Osteoblast (primary cell): ENCODE results near the gene SGCE. TPM values are rescaled to one million over a fixed set of nuclear protein-coding genes. Genes with fewer than 3 reads are reported as not detected.
A peak's percentile ranks its signal among the peaks of the same experiment; 100 is the strongest.

Source experiments
- DNase-seq: peaks from one replicate; pipeline ENCODE4 v3.0.0; 2011; ENCODE audit warnings: low spot score, mixed read lengths; ENCODE audit not compliant: insufficient read length; ENCODE audit errors: missing footprints
- H2AFZ ChIP-seq: 2 replicates; pipeline ENCODE4 v1.6.0; 2011; ENCODE audit warnings: mild to moderate bottlenecking, low read length
- H3K27ac ChIP-seq: 2 replicates; pipeline ENCODE4 v1.5.1; 2011; ENCODE audit warnings: mild to moderate bottlenecking, low read depth, low read length, moderate library complexity
- H3K27me3 ChIP-seq: 2 replicates; pipeline ENCODE4 v1.6.0; 2012; ENCODE audit warnings: mild to moderate bottlenecking, control low read depth, inconsistent platforms, low read length, moderate library complexity; ENCODE audit not compliant: insufficient read depth
- H3K36me3 ChIP-seq: 2 replicates; pipeline ENCODE4 v1.5.1; 2011; ENCODE audit warnings: mild to moderate bottlenecking, low read length, control low read depth, moderate library complexity; ENCODE audit not compliant: insufficient read depth
- H3K4me1 ChIP-seq: 2 replicates; pipeline ENCODE4 v1.5.1; 2011; ENCODE audit warnings: mild to moderate bottlenecking, low read length, control low read depth, moderate library complexity; ENCODE audit not compliant: insufficient read depth
- H3K4me2 ChIP-seq: 2 replicates; pipeline ENCODE4 v1.6.0; 2011; ENCODE audit warnings: mild to moderate bottlenecking, low read length; ENCODE audit not compliant: insufficient read depth
- H3K4me3 ChIP-seq: fragments of 200-600 bp; sonication (generic); 3 replicates; pipeline ENCODE4 v1.5.1; 2012; ENCODE audit warnings: mild to moderate bottlenecking, low read length, inconsistent platforms; ENCODE audit not compliant: insufficient read depth
- H3K79me2 ChIP-seq: 2 replicates; pipeline ENCODE4 v1.6.0; 2012; ENCODE audit warnings: mild to moderate bottlenecking, low read length, control low read depth, inconsistent platforms; ENCODE audit not compliant: insufficient read depth
- H3K9me3 ChIP-seq: 2 replicates; pipeline ENCODE4 v1.5.1; 2011; ENCODE audit warnings: low read depth, low read length, control low read depth
- H4K20me1 ChIP-seq: 2 replicates; pipeline ENCODE4 v1.6.0; 2012; ENCODE audit warnings: mild to moderate bottlenecking, low read length, control low read depth; ENCODE audit not compliant: insufficient read depth
- CTCF ChIP-seq: IDR thresholded peaks from 2 replicates; pipeline ENCODE4 v1.5.1; 2011; ENCODE audit warnings: mild to moderate bottlenecking, low read depth, low read length, moderate library complexity; ENCODE audit errors: extremely low read depth
- total RNA-seq: library from RNA; depleted of rRNA; stranded (reverse); fragments of >200 nt; gene quantifications from 2 replicates; pipeline ENCODE4 v1.2.3, GENCODE V29; 2012

The SGCE gene
- total RNA-seq, 1 donor: 60.8 TPM

- Histone ChIP-seq H3K36me3 (no peaks in the 10 kb centered on the region), H3K4me1 (peaks cover 10% of the 10 kb centered on the region), H3K27ac (peak overlapping the region; percentile 38), H2AFZ (no peak overlapping the region), H3K27me3 (no peaks in the 10 kb centered on the region), H4K20me1 (peaks cover 4% of the 10 kb centered on the region), H3K9me3 (no peaks in the 10 kb centered on the region), H3K4me2 (peak overlapping the region; percentile 0), H3K4me3 (no peak overlapping the region), H3K79me2 (no peaks in the 10 kb centered on the region)
- DNase-seq: no peak
- TF ChIP-seq CTCF: no peak
Measured at GRCh38 chr7:94621120-94621519, 34.8 kb downstream of the SGCE start.

GRCh38 chr7:94620703-94621118 is 35.2 kb downstream of the SGCE start:
- Histone ChIP-seq H2AFZ (no peak overlapping the region), H3K27ac (peak overlapping the region; percentile 38), H3K4me3 (no peak overlapping the region), H3K79me2 (no peaks in the 10 kb centered on the region), H3K36me3 (no peaks in the 10 kb centered on the region), H3K4me1 (peaks cover 10% of the 10 kb centered on the region), H4K20me1 (peaks cover 4% of the 10 kb centered on the region), H3K4me2 (peak overlapping the region; percentile 0), H3K27me3 (no peaks in the 10 kb centered on the region), H3K9me3 (no peaks in the 10 kb centered on the region)
- peak; percentile 89 for DNase-seq
- no peak for TF ChIP-seq CTCF

DNA sequence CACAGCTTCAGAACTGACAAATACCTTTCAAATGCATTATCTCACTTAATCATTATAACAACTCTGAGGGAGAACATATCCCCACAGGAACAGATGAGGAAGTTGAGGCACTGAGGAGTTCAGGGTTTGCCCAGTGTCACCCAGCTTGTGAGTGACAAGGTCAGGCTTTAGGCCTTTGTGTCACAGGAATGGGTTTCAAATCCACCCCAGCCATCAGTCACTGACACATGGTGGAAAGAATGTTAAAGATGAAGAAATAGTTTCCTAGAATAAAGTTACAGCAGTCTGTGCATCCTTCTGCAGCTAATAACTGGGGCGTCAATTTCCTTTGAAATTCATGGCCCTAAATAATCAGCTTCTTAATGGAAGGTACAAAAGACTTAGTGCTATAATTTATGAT is 37.8 kb downstream of the SGCE start:
- H3K27me3 ChIP-seq: no peaks in the 10 kb centered on the region
- no peaks in the 10 kb centered on the region for H3K79me2 ChIP-seq
- H3K4me2 ChIP-seq: no peak overlapping the region
- H3K9me3 ChIP-seq: no peaks in the 10 kb centered on the region
- no peaks in the 10 kb centered on the region for H3K36me3 ChIP-seq
- H4K20me1 ChIP-seq: peaks cover 4% of the 10 kb centered on the region
- no peak for DNase-seq
- no peak overlapping the region for H2AFZ ChIP-seq
- H3K27ac ChIP-seq: no peak overlapping the region
- TF ChIP-seq CTCF: no peak
- peaks cover 10% of the 10 kb centered on the region for H3K4me1 ChIP-seq
- no peak overlapping the region for H3K4me3 ChIP-seq

GRCh38 chr7:94616855-94617254 is 39.1 kb downstream of the SGCE start:
- Histone ChIP-seq H3K36me3 (no peaks in the 10 kb centered on the region), H3K4me2 (no peak overlapping the region), H3K4me3 (no peak overlapping the region), H3K27me3 (no peaks in the 10 kb centered on the region), H3K4me1 (peaks cover 10% of the 10 kb centered on the region), H3K79me2 (no peaks in the 10 kb centered on the region), H4K20me1 (peaks cover 4% of the 10 kb centered on the region), H3K9me3 (no peaks in the 10 kb centered on the region), H3K27ac (no peak overlapping the region), H2AFZ (no peak overlapping the region)
- no peak for DNase-seq
- no peak for TF ChIP-seq CTCF
